T-helper 1 cell treated with Interleukin-12 subunit alpha and Interleukin-12 subunit beta and Interleukin-4 antibody, amounts not matched to agents 30 μg/mL and 1 μg/mL, for 36 hours (primary cell): ENCODE results near the gene SLC17A2.

Experiments
- H3K27ac Mint-ChIP-seq: one replicate; pipeline ENCODE4 v1.8.0; 2021; ENCODE audit warnings: mild to moderate bottlenecking, mixed read lengths
- H3K27me3 Mint-ChIP-seq: one replicate; pipeline ENCODE4 v1.8.0; 2021; ENCODE audit warnings: low read depth, mixed read lengths
- H3K36me3 Mint-ChIP-seq: one replicate; pipeline ENCODE4 v1.8.0; 2021; ENCODE audit warnings: low read depth, mixed read lengths
- H3K4me1 Mint-ChIP-seq: one replicate; pipeline ENCODE4 v1.8.0; 2021; ENCODE audit warnings: low read depth, mixed read lengths
- H3K4me3 Mint-ChIP-seq: one replicate; pipeline ENCODE4 v1.8.0; 2021; ENCODE audit warnings: mild to moderate bottlenecking, moderate library complexity, mixed read lengths
- H3K9me3 Mint-ChIP-seq: one replicate; pipeline ENCODE4 v1.8.0; 2021; ENCODE audit warnings: mixed read lengths

The SLC17A2 gene

DNA sequence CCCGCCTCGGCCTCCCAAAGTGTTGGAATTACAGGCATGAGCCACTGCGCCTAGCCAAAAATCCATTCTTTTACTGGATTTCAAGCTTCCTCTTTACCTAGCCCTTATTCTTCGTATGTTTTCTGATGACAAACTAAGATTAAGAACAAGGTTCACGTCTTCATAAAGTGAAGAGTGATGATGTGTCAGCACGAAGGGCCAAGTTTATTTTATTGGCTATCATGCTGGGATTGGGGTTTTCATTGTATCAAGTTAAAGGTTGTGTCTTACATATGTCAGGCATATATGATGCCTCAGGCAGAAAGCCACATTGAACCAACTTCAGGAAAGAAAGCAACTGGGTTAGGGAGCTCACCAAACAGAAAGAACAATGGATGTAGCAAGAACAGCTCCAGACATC lies 36.7 kb downstream of the SLC17A2 start:
- H3K36me3 Mint-ChIP-seq: no peaks in the 10 kb centered on the region
- no peaks in the 10 kb centered on the region for H3K4me1 Mint-ChIP-seq
- H3K4me3 Mint-ChIP-seq: no peak overlapping the region
- no peak overlapping the region for H3K27ac Mint-ChIP-seq
- H3K9me3 Mint-ChIP-seq: no peaks in the 10 kb centered on the region
- peaks cover 3% of the 10 kb centered on the region for H3K27me3 Mint-ChIP-seq

DNA sequence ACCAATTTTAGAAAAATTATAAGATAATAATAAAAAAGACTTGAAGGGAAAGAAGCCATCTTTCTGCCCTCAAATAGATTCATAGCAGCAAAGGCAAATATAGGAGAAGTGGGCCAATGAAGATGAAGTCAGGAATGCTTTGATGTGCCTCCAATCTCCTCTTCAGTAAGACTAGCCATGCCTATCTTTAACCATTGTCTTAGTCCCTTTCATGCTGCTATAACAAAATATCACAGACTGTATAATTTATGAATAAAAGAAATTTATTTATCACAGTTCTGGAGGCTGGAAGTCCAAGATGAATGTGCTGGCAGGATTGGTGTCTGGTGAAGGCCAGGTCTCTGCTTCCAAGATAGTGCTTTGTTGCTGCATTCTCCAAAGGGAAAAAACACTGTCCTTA lies 37.6 kb downstream of the SLC17A2 start:
- Mint-ChIP-seq H3K27me3 (peaks cover 3% of the 10 kb centered on the region), H3K36me3 (no peaks in the 10 kb centered on the region), H3K4me3 (no peak overlapping the region), H3K9me3 (no peaks in the 10 kb centered on the region), H3K4me1 (no peaks in the 10 kb centered on the region), H3K27ac (no peak overlapping the region)

DNA sequence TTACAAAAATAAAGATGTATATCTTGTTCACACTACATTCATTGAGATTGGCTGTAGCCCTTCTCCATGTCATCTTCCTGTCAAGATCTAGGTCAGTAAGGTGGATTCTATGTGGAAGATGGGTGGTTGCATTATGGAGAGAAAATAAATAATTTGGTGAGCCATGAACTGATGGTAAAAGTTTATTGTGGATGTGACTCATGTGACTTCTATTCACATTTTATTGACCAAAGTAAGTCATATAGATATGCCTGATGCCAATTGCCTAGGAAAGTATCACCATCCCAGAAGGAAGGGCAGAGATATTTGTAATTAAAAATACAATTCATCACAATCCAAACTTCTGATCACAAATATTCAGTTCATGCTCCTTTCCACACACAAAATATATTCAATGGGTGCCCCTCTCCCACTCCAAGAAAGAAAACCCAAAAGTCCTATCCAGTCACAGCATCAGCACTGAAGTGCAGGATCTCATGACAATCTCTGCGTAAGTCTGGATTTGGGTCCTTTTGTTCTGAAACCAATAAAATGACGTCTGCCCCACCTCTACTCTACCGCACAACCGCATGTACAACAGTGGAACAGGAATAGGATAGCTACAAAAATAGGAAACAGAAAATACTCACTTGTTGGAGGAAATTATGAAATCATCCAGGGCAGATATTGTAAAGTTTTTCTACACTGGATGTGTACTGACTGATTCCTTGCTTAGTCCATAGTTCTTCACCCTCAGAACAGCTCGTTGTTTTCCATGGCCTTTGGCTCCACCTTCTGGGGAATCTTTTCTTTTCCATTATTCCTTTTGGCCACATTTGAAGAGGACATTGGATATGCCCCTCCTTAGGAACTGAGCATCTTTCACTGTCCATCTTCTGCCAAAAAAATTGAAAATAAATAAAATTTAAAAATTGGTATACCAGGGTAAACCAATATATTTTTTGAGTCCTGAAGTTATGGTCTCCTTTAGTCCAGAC lies 40.3 kb downstream of the SLC17A2 start:
- no peaks in the 10 kb centered on the region for H3K4me1 Mint-ChIP-seq
- H3K36me3 Mint-ChIP-seq: no peaks in the 10 kb centered on the region
- peaks cover 3% of the 10 kb centered on the region for H3K27me3 Mint-ChIP-seq
- H3K4me3 Mint-ChIP-seq: no peak overlapping the region
- H3K9me3 Mint-ChIP-seq: no peaks in the 10 kb centered on the region
- no peak overlapping the region for H3K27ac Mint-ChIP-seq

DNA sequence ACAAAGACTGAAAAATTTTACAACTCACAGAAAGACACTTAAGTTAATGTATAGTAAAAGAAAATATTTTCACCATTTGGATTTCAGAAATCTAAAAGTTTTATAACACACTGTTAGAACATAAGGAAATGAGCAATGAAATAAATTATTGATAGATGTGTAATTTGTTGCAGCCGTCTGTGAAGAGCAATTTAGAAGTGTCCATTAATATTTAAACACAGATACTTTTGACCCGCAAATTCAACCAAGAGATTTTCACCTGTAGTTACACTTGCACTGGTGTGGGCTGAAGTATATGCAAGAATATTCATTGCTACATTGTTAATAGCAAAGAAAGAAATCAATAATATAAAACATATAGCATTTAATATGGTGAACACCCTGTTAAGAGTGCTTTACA lies 41.9 kb downstream of the SLC17A2 start:
- H3K36me3 Mint-ChIP-seq: no peaks in the 10 kb centered on the region
- H3K4me3 Mint-ChIP-seq: no peak overlapping the region
- no peaks in the 10 kb centered on the region for H3K4me1 Mint-ChIP-seq
- peaks cover 3% of the 10 kb centered on the region for H3K27me3 Mint-ChIP-seq
- no peaks in the 10 kb centered on the region for H3K9me3 Mint-ChIP-seq
- no peak overlapping the region for H3K27ac Mint-ChIP-seq

DNA sequence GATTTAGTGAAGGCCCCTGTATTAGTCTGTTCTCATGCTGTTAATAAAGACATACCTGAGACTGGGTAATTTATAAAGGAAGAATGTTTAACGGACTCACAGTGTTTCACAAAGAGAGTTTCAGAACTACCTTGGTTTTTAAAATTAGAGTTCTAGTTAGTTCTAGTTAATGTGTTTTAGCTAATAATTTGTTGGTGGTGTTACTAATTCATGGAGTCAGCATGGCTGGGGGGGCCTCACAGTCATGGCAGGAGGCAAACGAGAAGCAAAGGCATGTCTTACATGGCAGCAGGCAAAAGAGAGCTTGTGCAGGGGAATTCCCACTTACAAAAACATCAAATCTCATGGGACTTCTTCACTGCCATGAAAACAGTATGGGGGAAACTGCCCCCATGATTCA lies 44.4 kb downstream of the SLC17A2 start:
- Mint-ChIP-seq H3K27me3 (no peaks in the 10 kb centered on the region), H3K4me1 (peaks cover 9% of the 10 kb centered on the region), H3K9me3 (no peaks in the 10 kb centered on the region), H3K27ac (no peak overlapping the region), H3K4me3 (no peak overlapping the region), H3K36me3 (no peaks in the 10 kb centered on the region)

DNA sequence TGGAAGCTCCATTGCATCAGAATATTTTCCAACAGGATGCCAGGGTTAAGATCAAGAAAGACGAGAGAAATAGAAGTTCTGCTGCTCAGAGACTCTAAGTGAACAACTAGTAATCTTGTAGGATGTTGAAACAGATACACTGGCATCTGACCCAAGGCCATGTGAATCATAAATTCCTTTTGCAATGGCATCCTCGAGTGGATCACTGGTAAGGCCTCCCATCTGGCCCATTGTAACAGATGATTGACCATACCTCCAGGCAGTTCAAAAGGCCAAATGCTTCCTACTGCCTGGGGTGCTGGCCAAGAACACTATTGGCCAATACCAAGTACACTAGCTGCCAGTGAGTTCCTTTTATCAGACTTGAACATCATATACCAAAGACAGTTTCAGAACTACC lies 46.5 kb downstream of the SLC17A2 start:
- no peaks in the 10 kb centered on the region for H3K27me3 Mint-ChIP-seq
- no peaks in the 10 kb centered on the region for H3K36me3 Mint-ChIP-seq
- peaks cover 9% of the 10 kb centered on the region for H3K4me1 Mint-ChIP-seq
- no peak overlapping the region for H3K4me3 Mint-ChIP-seq
- no peaks in the 10 kb centered on the region for H3K9me3 Mint-ChIP-seq
- no peak overlapping the region for H3K27ac Mint-ChIP-seq

DNA sequence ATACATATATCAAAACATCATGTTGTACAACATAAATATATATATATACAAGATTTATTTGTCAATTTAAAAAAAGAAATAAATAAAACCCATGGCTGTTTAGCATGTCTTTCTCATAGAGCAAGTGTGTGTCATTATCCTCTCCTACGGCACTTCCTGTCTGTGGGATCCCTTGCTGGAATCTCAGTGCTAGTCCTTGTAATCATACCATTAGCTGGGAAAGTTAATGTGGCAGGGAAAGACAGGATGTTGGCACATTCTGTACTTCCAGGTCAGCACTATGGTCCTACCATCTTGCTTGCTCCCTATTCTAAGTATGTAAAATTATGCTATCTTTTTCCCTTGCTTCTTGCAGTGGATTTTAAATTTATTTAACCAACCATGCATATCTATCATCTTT lies 47.0 kb downstream of the SLC17A2 start:
- H3K4me3 Mint-ChIP-seq: no peak overlapping the region
- no peaks in the 10 kb centered on the region for H3K9me3 Mint-ChIP-seq
- no peaks in the 10 kb centered on the region for H3K36me3 Mint-ChIP-seq
- peaks cover 9% of the 10 kb centered on the region for H3K4me1 Mint-ChIP-seq
- H3K27me3 Mint-ChIP-seq: no peaks in the 10 kb centered on the region
- H3K27ac Mint-ChIP-seq: no peak overlapping the region

DNA sequence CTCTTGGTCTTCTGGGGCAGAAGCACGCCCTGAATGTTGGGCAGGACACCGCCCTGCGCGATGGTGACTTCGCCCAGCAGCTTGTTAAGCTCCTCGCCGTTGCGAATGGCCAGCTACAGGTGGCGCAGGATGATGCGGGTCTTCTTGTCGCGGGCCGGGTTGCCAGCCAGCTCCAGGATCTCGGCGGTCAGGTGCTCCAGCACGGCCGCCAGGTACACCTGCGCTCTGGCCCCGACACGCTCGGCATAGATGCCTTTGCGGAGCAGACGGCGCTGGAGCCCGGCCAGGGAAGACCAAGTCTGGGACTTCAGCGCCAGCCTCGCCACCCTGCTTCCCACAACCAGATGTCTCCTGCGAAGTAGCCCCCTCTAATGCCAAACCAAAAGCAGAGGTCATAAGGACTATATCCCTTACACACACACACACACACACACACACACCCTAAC lies 48.4 kb downstream of the SLC17A2 start:
- Mint-ChIP-seq H3K4me3 (peak overlapping the region; percentile 83), H3K36me3 (no peaks in the 10 kb centered on the region), H3K4me1 (peaks cover 9% of the 10 kb centered on the region), H3K9me3 (no peaks in the 10 kb centered on the region), H3K27ac (peak overlapping the region; percentile 66), H3K27me3 (no peaks in the 10 kb centered on the region)

DNA sequence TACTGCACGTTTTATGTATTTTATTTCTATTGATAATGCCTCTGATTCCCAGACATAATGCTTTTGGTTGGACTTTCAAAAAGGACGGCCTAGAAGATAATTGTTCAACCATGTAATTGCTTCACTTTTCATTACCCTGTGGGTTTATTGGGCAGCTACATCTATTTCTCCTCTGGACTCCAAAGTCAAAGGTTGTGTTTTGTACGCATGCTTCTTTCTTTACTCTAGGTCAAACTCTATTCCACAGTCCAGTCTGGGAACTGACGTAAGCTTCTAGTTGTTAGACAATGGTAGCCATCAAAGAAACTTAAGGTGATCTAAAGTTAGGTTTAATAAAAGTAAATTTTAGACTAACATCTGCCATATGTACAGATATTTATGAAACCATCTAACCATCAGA lies 49.9 kb downstream of the SLC17A2 start:
- Mint-ChIP-seq H3K27me3 (no peaks in the 10 kb centered on the region), H3K36me3 (no peaks in the 10 kb centered on the region), H3K4me3 (no peak overlapping the region), H3K27ac (no peak overlapping the region), H3K9me3 (no peaks in the 10 kb centered on the region), H3K4me1 (peaks cover 15% of the 10 kb centered on the region)

DNA sequence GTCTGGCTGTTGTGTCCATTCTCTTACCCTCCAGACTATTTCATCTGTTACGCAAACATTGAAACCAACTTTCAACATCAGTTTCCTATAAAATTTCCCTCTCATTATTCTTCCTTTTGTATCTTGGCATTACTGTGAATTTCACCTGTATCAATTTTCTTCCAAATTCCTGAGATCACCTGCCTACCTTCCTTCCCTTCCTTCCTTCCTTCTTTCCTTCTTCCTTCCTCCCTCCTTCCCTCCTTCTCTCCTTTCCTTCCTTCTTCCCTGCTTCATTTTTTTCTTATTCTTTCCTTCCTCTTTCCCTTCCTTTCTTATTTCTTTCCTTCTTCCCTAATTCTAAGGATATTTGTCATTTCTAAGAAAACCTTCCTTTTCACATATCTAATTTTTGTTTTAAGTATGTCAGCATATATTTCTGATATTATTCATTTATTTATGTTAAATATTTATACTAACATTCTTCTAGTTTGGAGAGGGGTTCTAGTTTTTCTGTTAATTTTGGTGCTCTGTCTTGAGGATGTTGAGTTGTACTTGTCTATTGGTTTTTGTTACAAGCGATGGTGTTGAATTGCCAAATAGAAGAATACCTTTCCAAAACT lies 51.7 kb downstream of the SLC17A2 start:
- Mint-ChIP-seq H3K27ac (no peak overlapping the region), H3K36me3 (no peaks in the 10 kb centered on the region), H3K4me1 (peaks cover 25% of the 10 kb centered on the region), H3K9me3 (no peaks in the 10 kb centered on the region), H3K4me3 (no peak overlapping the region), H3K27me3 (no peaks in the 10 kb centered on the region)

DNA sequence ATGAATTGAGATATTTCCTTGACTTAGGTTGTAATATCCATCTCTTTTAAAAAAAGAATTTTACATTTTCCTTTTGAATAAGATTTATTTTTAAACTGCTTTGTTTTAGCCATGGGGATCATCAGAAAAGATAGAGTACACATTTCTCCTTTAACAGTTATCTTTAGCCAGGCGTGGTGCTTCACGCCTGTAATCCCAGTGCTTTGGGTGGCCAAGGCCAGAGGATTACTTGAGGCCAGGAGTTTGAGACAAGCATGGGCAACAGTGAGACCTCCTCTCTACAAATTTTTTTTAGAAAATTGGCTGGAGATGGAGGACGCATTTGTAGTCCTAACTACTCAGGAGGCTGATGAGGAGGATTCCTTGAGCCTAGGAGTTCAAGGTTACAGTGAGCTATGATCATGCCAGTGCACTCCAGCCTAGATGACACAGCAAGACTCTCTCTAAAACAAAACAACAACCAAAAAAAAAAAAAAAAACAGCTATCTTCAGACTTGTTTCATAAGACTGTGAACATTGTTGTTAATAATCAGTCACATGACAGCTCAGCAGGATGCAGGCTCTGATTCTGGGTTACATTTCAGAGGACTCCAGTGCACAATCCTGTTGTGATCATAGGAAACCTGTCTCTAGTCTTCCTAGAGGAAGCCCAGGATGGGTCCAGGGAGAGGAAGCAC lies 54.4 kb downstream of the SLC17A2 start:
- no peaks in the 10 kb centered on the region for H3K9me3 Mint-ChIP-seq
- H3K4me3 Mint-ChIP-seq: no peak overlapping the region
- no peaks in the 10 kb centered on the region for H3K27me3 Mint-ChIP-seq
- H3K27ac Mint-ChIP-seq: no peak overlapping the region
- no peaks in the 10 kb centered on the region for H3K36me3 Mint-ChIP-seq
- peaks cover 28% of the 10 kb centered on the region for H3K4me1 Mint-ChIP-seq

DNA sequence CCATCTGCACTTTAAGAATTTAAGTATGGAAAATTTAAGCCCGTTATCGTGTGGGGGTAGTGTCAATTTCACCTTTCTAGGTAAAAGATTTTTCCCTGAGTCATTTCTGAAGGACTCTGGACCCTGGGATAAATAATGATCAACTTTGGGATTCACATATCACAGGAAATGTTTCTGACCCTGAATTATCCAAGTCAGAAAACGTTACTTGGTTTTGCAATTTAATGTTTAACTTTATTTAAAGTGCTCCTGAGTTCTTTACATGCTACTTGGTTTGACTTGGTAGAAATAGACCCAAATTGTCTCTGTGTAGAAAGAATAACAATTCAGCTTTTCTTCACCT lies 55.0 kb downstream of the SLC17A2 start:
- H3K27me3 Mint-ChIP-seq: no peaks in the 10 kb centered on the region
- no peaks in the 10 kb centered on the region for H3K36me3 Mint-ChIP-seq
- no peaks in the 10 kb centered on the region for H3K9me3 Mint-ChIP-seq
- H3K4me3 Mint-ChIP-seq: no peak overlapping the region
- H3K4me1 Mint-ChIP-seq: peaks cover 28% of the 10 kb centered on the region
- no peak overlapping the region for H3K27ac Mint-ChIP-seq

DNA sequence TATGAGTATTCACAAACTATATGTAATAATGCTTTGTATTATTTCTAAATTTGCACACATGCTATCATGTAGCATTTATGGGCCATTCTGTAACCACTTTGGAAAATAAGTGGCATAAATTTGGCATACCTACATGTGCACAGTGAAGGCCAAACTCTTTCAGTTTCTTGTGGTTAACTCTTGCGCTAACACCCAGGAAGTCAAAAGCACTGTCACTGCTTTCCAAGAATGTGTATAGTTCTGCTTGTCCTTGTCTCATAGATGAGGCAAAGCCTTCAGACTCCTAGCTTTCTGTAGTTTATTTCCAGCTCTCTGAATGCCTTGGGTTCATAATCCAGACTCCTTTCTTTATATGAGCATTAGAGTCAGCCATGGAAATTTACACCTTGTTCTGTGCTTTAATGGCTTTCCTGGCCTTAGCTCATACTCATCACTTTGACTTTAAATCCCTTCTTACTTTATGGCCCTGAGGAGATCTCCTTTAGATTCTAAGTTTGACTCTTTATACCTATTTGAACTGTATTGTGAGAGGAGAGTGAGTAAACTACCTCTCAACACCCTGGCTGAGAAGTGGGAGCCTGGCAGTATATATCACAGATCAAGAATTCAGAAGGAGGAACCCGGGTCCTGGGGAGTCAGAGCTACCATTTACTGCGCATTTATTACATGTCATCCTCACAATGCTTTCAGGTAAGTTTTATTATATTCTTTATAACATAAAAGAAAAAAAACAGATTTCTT lies 55.5 kb downstream of the SLC17A2 start:
- Mint-ChIP-seq H3K4me1 (peaks cover 28% of the 10 kb centered on the region), H3K27ac (peak overlapping the region; percentile 57), H3K27me3 (no peaks in the 10 kb centered on the region), H3K36me3 (no peaks in the 10 kb centered on the region), H3K4me3 (peak overlapping the region; percentile 63), H3K9me3 (no peaks in the 10 kb centered on the region)

DNA sequence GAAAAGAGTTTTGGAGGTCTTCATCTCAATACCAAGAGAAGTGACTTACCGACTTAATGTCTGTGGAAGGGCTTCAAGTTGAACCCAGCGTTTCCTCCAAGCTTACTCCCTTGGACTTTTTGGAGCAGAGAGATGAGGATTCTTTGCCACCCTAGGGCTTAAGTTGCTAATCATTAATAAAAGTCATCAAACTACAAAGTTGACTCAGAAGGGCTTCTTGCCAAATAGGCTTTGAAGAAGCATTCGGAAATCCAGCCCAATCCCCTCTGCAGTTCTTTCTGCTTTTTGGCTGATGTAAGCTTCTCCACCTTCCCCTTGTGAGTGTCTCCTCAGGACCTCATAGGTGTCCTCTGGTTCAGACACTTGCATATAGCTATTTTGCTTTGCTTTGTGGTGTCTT lies 56.4 kb downstream of the SLC17A2 start, which contains the start of gene SLC17A3:
TSS of gene SLC17A3 (minus strand) at position 126 of the 400 bp plus-strand sequence. CDS start 5,856 bp downstream, outside the sequence.
- Mint-ChIP-seq H3K36me3 (no peaks in the 10 kb centered on the region), H3K9me3 (no peaks in the 10 kb centered on the region), H3K27me3 (no peaks in the 10 kb centered on the region), H3K27ac (peak within 1 kb of the TSS; percentile 57), H3K4me3 (peak within 1 kb of the TSS; percentile 63), H3K4me1 (peaks cover 28% of the 10 kb centered on the region)
